D341Med (cell line): ENCODE results near the gene TEX13D.
"Not testable (repeated sequence)": the region's sequence is repeated elsewhere in the genome, so short reads cannot be mapped to it uniquely, and the experiment has no call there.

Source experiments
- DNase-seq: peaks from one replicate; pipeline ENCODE4 v3.0.0; 2012; ENCODE audit warnings: low spot score

Gene TEX13D

DNA sequence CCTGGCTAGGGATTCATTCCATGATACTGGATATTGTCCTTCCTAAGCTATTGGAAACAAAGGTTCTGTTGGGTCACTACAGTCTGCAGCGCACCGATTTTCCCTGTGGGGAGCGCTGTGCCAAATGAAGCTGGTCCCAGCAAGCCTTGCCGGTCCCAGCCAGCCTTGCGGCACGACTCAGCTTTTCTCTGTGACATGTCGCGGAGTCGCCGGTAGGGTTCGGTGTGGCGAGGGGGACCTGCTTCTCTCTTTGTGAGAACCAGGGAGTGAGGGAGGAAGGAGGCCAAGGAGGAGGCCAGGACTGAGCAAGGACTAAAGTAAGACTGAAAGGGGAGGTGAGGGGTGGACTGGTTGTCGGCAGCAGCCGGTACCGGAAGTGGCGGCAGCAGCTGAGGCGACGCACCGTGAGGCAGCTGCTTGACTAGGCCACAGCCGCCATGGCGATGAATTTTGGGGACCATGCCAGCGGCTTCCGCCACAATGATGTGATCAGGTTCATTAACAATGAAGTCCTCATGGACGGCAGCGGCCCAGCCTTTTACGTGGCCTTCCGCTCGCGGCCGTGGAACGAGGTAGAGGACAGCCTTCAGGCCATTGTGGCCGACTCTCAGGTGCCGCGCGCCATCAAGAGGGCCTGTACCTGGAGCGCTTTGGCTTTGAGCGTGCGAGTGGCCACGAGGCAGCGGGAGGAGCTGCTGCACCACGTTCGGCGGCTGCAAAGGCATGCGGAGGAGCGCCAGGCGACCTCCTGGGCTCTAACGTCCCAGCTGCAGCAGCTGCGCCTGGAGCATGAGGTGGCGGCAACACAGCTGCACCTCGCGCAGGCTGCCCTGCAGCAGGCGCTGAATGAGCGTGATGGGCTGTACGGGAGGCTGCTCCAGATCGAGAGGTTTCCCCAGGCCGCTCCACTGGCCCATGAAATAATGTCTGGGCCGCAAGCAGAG, at the start of gene TEX13D:
Gene TEX13D, plus strand, starts transcription at position 180 of the 944 bp plus-strand sequence. Its CDS starts 258 bp downstream, at position 438.
- DNase-seq, result no peak

DNA sequence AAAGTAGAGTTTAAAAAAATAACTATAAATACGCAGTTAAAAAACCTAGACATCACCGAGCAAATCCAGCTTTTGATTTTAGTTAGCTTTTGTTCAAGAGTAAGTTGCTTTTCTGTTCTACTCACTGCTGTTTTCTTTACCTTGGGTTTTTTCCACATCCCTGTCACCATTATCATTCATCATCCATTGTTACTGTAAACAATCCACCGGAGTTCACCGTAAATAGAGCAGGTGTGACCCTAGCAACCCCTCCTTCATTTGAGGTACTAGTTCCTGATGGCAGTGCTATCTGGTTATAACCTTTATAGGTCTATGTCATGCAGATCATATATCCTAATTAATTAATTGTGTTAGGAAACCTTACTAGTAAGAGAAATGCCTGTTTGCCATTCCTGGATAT, 43.0 kb upstream of the TEX13D start:
- no peak for DNase-seq

DNA sequence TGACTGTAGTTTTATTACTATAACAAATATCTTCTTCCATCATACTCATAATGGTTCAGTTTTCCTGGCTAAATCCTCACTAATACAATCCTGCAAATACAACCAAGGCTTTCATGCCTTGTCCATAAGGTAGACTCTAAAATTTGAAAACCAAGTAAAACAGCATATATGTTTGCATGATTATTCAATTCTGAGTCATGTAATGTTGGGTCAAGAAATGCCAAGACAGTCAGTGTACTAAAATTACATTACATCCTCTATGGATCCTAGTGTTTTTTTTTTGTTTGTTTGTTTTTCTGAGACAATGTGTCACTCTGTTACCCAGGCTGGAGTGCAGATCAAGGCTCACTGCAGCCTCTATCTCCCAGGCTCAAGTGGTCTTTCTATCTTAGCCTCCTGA, 38.6 kb upstream of the TEX13D start:
- DNase-seq, result no peak

DNA sequence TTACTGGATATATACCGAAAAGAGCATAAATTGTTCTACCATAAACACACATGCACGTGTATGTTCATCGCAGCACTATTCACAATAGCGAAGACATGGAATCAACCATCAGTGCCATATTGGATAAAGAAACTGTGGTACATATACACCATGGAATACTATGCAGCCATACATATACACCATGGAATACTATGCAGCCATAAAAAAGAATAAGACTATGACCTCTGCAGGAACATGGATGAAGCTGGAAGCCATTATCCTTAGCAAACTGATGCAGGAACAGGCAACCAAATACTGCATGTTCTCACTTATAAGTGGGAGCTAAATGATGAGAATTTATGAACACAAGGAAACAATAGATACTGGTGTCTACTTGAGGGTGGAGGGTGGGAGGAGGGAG, 33.1 kb upstream of the TEX13D start:
- not testable (repeated sequence) for DNase-seq

DNA sequence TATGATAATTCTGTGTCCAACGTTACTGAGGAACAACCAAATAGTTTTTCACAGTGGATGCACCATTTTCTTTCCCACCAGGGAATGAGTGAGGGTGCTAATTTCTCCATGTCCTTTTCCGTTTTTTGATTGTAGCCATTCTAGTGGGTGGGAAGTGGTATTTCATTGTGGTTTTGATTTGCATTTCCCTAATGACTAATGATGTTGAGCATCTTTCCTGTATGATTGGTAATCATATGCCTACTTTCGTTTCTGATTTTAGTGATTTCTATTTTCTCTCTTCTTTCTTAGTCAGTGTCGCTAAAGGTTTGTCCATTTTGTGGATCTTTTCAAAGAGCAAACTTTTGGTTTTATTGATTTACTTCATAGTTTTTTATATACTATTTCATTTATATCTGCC, 32.1 kb upstream of the TEX13D start:
- no peak for DNase-seq

DNA sequence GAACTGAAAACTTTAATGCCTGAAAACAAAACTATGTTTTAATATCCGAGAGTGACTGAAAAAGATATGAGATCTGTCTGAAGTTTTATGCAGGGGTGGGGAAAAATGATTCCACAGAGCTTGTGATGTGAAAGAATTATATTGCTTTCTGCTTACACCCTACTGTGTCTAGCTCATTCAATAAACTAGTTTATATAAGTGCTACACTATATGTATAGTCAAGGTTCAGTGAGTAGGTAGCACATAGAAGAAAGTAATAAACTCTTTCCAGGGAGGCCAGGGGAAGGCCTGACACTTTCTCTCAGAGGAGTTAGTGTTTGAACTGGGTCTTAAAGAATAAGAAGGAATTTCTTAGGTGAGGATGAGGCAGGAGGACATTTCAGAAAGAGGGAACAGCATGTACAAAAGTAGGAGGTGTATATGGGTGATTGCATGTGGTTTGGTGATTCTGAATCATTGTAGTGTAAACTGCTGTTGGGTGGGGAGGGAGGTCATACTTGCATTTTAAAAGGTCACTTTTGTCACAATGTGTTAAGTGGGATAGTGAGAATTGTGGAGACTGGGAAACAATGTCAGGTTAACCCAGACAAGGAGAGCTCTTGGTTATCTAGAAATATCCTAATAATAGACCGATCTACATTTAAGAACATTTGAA, 25.1 kb upstream of the TEX13D start:
- no peak for DNase-seq

DNA sequence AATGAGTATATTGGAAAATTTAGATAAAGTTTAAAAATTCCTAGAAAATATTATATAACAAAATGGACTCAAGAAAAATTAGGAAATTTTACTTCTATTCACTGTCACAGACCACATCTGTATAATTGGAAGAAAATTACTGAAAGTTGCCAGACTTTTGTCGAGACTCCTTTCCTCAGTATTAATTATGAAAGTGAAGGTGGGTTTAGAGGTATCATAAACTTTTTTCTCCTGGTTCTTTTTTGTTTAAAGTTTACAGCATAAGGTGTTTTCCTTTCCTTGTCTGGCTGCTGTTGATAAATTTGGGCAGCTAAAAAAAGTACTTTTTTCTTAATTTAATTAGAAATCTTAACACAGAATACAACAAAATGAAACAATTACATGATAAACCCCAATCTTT, 6.7 kb upstream of the TEX13D start:
- no peak for DNase-seq

DNA sequence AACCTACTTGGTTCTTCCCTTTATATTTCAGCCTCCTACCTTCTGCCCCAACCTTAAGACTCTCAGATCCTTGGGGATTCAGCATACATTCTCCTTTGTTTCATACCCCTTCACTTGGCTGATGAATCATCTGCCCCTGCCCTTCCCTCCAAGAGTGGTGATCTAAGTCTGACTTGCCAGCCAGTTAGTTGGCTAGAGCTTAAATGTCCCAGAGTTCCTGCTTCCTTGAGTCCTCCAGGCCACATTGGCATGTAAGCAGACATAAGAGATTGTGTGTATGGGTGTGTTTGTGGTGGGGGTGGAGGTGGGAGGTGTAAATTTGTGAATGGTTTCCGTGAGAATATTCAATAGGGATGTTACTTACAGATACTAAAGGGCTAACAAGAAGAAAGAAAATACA, 3.7 kb upstream of the TEX13D start:
- no peak for DNase-seq

DNA sequence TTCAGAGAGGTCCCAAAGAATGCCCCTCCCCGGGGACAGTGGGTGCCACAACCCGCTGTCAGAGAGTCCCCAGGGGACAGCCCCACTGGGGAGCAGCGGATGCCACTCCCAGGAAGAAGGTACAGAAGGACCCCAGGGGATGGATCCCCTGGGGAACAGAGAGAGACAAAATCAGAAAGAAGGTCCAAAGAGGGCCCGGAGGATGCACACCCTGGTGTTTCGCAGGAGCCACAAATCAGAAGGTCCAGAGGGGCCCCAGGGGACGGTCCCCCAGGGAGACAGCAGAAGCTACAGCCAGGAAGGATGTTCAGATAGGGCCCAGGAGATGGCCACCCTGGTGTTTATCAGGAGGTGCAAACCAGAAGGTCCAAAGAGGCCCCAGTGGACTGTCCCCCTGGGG, 1.4 kb downstream of the TEX13D start:
- no peak for DNase-seq

DNA sequence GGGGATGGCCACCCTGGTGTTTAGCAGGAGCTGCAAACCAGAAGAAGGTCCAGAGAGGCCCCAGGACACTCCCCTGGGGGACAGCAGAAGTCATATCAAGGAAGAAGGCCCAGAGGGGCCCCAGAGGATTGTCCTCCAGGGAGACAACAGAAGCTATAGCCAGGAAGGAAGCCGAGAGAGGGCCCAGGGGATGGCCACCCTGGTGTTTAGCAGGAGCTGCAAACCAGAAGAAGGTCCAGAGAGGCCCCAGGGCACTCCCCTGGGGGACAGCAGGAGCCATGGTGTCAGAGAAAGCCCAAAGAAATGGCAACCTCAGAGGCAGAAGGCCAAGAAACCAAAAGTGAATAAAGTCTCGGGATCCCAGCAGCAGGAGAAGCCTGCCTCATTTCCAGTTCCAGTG, 2.1 kb downstream of the TEX13D start:
- not testable (repeated sequence) for DNase-seq

DNA sequence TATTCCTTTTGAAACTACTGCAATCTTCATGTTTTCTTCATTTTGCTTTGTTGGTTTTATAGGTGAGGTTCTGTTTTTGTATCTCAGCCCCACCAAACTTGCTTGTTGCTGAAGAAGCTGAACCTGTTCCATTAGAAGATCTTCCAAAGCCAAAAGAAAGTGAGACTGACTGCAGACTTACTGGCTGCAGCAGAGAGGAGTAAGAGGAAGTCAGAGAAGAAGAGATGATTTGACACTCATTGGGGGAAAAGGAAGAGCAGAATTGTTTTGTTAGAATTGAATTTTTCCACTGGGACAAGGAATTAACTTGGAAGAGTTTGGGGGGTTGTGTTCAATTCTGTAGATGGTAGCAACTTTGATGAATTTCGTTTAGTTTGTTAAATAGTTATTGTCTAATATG, 3.1 kb downstream of the TEX13D start:
- DNase-seq, result no peak

DNA sequence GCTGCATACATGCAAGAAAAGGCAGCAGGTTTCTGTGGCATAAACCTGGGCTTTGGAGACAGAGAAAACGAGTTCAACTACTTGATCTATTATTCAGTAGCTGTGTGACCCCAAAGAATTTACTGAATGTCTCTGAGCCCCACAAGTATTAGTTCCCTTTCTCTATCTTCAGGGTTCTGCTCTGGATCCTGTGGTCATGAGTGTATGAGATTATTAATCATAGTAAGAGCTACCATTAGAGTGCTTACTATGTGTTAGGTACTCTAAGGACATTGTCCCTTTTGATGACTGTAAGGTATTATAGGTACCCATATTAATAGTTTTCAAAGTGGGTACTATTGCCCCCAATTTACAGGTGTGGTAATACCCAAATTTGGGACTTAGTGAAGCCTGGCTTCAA, 5.5 kb downstream of the TEX13D start:
- no peak for DNase-seq

DNA sequence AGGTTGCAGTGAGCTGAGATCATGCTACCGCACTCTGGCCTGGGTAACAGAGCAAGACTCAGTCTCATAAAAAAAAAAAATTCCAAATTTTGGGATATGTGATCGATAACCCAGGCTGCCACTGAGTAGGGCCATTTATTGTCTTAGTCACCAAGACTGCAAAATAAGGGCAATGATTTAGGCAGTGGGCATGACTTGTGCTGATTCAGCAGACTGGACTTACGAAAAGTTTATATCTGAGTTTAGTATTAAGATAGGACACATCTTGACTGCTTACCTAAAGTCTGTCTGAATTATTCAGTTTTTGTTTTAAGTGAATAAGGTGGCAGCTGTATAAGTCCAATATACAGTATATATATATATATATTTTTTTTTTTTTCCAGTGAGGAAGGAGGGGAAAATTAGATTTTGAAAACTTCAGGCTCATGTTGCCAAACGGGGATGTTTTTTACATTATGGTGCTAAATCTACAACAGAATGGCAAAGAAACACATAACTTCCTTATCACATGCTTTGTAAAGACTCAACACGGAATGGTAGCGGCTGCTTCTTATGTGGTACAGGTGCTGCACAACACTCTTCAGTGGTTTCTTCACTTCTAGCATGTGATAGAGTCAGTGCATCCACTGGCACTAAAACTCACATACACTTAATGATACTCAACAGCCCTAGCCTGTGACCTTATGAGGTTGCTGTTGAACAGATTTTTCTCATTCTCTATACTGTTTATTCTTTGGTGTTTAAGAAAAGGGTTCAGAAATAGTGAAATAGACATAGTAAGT, 6.5 kb downstream of the TEX13D start:
- no peak for DNase-seq

DNA sequence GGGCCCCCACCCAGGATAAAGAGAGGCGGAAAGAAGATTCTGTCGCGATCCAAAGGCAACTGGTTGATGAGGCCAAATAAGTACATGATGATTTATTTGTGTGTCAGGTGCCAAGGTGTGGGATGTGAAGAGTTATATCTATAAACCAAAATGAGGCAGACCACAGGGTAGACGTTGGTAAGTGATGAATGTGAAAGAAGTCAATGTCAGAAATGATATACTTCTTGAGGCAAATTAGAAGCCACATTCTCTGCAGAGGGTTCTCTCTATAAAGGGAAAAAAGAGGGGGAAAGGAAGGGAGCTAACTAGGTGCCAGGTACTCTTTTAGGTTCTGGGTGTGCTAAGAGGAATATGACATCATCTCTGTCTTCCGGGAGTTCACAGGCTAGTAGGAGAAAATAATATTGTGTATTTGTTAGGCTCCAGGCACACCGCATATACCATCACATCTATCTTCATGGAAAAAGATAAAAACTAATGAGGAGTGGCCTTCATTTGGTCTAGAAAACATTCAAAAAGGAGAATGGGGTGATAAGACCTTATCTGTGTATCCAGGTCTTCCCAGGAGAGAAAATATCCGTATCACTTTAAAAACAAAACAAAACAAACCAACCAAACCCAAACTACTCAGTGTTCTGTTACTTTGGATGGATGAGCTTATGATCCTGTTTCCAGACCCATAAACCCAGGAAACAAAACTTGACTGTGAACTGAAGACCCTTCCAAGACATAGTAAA, 9.1 kb downstream of the TEX13D start:
- no peak for DNase-seq

DNA sequence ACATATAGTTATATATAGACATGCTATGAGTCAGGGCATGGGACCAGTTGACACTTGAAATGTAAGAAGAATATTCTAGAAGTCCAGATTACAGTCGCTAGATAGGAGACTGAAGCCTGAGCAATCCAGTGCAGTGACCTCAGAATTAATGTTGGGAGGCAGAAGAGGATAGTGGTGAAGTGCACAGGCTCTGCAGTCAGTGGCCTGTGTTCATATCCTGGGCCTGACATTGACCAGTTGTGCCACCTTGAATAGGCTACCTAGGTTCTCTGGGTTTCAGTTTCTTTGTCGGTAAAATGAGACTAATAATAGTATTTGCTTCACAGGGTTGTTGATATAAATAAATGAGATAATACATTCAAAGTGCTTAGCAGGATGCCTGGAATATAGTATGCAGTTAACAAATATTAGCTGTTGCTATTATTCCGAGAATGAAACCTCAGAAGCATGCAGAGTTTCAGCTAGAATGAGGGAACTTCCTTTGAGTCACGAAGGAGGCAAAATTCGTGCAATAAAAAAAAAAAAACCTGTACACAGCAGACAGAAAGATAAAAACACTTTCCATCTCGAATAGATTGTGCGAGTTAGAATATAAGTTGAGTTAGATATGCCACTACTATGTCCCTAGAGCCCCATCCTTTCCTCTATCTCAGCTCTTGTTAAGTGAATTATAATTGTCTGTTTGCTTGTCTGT, 9.9 kb downstream of the TEX13D start:
- no peak for DNase-seq

DNA sequence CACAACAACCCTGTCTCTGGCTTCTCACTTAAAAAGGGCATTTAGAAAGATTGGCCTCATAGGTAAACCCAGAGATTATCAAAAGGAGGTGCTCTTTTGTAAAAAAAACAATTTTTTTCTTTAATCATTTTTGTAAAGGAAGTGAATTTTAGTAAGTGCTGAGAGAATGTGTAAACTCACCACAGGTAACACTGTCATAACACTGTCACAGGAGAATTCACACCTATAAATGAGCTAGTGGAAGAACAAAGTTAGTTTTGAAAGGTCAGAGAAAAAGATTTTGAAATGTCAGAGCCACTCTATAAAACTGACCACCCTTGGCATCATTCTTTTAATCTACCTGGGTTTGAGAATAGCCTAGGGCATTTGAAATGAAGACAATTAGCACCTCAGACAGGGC, 10.6 kb downstream of the TEX13D start:
- DNase-seq, result no peak

DNA sequence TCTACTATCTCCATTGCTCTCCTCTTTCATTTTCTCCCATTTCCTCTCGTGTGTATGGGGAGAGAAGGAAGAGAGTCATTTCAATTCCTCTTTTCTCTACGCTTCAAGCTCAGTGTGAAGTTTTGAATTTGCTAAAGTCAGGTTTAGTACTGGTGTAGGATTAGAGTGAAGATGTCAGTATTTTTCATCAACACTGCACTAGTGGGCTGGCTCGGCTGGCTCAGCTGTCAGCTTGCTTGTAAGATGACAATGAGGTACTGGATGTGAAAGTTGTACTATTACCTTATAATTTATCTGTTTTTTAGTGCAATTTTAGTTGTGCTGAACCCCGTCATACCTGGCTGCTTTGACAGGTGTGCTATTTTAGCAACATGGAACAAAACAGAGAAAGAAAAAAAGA, 11.8 kb downstream of the TEX13D start:
- no peak for DNase-seq

DNA sequence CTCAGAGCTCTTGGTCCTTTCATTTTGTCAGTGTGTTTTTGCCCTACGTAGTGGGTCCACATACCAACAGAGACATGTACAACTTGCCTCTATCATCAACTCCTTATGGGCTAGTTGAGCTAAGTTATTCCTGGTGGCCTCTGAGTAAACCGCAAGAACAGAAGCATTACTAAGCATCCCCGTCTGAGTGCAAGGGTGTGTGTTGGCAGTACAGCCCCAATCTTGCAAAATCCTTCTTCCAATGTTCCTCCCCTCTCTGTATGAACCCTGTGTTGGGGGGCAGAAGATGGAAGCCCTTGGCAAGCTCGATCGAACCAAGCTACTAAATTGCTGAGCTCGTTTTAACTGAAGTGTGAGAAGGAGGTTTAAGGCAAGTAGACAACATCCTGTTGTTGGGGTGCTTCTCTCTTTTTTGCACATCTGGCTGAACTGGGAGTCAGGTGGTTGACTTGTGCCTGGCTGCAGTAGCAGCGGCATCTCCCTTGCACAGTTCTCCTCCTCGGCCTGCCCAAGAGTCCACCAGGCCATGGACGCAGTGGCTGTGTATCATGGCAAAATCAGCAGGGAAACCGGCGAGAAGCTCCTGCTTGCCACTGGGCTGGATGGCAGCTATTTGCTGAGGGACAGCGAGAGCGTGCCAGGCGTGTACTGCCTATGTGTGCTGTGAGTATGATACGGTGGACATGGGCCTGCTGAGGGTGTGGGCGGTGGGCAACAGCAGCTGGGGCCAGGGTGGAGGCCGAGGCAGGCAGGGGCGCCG, 13.8 kb downstream of the TEX13D start, which contains the start of gene SH2D1A:
Gene SH2D1A, plus strand, starts transcription at position 447 of the 760 bp plus-strand sequence. Its CDS starts 80 bp downstream, at position 527.
- no peak for DNase-seq

DNA sequence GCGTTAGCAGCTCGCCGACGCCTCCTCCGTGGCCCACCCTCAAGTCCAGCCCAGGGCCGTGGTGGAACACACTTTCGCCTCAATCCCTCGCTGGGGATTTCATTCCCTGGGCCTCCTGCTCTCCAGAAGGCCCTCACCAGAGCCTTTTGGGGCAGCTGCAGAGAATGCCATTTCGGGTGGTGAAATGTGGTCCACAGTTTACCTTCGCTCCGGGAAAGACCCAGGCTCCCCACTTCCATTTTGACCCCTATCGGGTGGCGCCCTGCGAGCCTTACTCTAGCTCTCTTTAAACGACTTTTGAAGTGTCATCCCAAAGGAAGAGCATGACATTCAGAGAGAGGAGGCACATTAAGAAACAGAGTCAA, 14.4 kb downstream of the TEX13D start:
- no peak for DNase-seq

DNA sequence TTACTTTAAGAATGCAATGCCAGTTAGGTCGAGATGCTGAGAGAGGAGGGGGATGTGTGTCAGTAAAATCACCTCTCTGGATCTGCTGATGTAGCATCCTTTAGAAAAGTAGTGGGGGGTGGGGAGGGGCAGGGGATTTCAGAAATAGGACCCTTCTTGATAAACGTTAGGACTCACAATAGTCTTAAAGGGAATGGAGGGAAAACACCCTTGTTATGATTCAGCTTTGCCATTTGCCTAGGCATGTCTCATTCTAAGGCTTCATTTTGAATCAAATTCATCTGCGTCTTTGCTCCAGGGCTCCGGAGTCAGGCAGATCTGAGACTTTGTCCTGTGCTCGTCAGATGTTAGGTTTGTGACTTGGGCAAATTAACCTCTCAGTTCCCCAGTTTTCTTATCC, 14.8 kb downstream of the TEX13D start:
- DNase-seq, result no peak

DNA sequence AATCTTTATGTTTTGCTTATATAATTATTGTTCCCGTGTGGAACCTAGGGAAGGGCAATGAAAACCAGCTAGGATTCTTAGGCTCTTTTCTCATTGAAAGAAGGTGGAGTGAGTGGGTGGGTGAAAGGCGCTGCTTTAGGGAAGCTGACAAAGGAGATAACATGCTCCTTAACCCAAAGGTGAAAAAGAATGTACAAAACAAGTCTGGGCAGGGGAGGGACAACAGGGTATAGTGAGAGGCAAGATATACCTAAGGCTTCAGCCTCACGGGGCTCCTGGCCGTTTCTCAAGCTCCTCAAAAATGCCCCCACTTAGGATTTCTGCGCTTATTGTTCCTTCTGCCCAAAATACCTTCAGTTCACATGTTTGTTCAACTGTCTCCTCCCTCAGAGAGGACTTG, 15.7 kb downstream of the TEX13D start:
- no peak for DNase-seq
